Gastrocnemius medialis (tissue), 4 donors: ENCODE results near the gene EPHB2. TPM values are rescaled to one million over a fixed set of nuclear protein-coding genes. Genes with fewer than 3 reads are reported as not detected.

Experiments
- ATAC-seq, 2 donors: fragments of 150-250 bp; one replicate each; pipeline ENCODE4 v1.9.1; 2016
- DNase-seq, 2 donors: peaks; one replicate each; pipeline ENCODE4 v3.0.0-alpha.2; 2019
- H3K27ac ChIP-seq, 4 donors: fragments of 200-600 bp; sonication (generic); 1 replicate in 1 of 4; 2 replicates in 3 of 4; pipeline ENCODE4 v1.5.1; 2016 to 2018; ENCODE audit warnings: mild to moderate bottlenecking in 2 of 4, moderate library complexity in 1 of 4
- H3K27me3 ChIP-seq, 3 donors: fragments of 200-600 bp; sonication (generic) in 2 of 3; 1 replicate in 1 of 3; 2 replicates in 2 of 3; pipeline versions ENCODE4 v1.5.1 to v1.6.0; 2016 to 2019; ENCODE audit warnings: mild to moderate bottlenecking in 1 of 3, moderate library complexity in 1 of 3
- H3K36me3 ChIP-seq, 2 donors: fragments of 200-600 bp; sonication (generic) in 1 of 2; one replicate each; pipeline ENCODE4 v1.5.1; 2017 to 2018
- H3K4me1 ChIP-seq, 2 donors: fragments of 200-600 bp; sonication (generic) in 1 of 2; one replicate each; pipeline ENCODE4 v1.5.1; 2016 to 2017; ENCODE audit warnings: mild to moderate bottlenecking in 2 of 2
- H3K4me3 ChIP-seq, 4 donors: fragments of 200-600 bp; sonication (generic) in 3 of 4; 1 replicate in 1 of 4; 2 replicates in 3 of 4; pipeline ENCODE4 v1.5.1; 2016 to 2019; ENCODE audit warnings: mild to moderate bottlenecking in 2 of 4
- H3K9me3 ChIP-seq, 3 donors: fragments of 200-600 bp; sonication (generic) in 2 of 3; 1 replicate in 1 of 3; 2 replicates in 2 of 3; pipeline ENCODE4 v1.5.1; 2016 to 2019
- CTCF ChIP-seq, 5 experiments: fragments of 450-650 bp in 3 of 5; fragments of 200-600 bp in 2 of 5; sonication (generic) in 2 of 5; IDR thresholded peaks in 4 of 5; conservative IDR thresholded peaks in 1 of 5; 1 replicate in 4 of 5; 2 replicates in 1 of 5; pipeline ENCODE4 v1.5.1; 2016 to 2019; ENCODE audit warnings: antibody characterized with exemption in 5 of 5, mild to moderate bottlenecking in 3 of 5, moderate library complexity in 3 of 5
- POLR2A ChIP-seq, 2 donors: fragments of 450-650 bp; IDR thresholded peaks; one replicate each; pipeline ENCODE4 v1.6.1; 2017; ENCODE audit warnings: antibody characterized with exemption in 2 of 2, mild to moderate bottlenecking in 2 of 2, moderate library complexity in 2 of 2
- in situ Hi-C, 4 donors: fragments of 200-750 bp; cut with MboI; loops; one replicate each; pipeline versions ENCODE4 v1.15.0 to v1.8.0; 2017; ENCODE audit warnings: low sequenced_read_pairs in 4 of 4
- intact Hi-C: fragments of 100-400 bp; cut with DNase I; formaldehyde crosslinking; loops from one replicate; pipeline ENCODE4 v1.15.1; 2023; ENCODE audit warnings: low total_unique reads
- total RNA-seq, 4 donors: library from RNA; depleted of rRNA; stranded (reverse); fragments of >200 nt; gene quantifications; one replicate each; pipeline versions ENCODE4 v1.1.0 to v1.2.3, GENCODE V29; 2016

Gene EPHB2
- total RNA-seq, 4 donors from 2014 or later, result 0.07 to 0.58 (median 0.24) TPM; not detected in 1

DNA sequence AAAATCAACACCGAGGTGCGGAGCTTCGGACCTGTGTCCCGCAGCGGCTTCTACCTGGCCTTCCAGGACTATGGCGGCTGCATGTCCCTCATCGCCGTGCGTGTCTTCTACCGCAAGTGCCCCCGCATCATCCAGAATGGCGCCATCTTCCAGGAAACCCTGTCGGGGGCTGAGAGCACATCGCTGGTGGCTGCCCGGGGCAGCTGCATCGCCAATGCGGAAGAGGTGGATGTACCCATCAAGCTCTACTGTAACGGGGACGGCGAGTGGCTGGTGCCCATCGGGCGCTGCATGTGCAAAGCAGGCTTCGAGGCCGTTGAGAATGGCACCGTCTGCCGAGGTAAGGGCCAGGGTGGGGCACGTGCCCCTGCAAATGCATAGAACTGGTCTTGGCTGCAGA, 74.1 kb downstream of the EPHB2 start:
- DNase-seq (no peak), ATAC-seq (no peak)
- intact Hi-C loops, result no loop called here
- no peak for TF ChIP-seq CTCF (IDR thresholded peaks at IDR 0.05 in 4 of 5, conservative IDR thresholded peaks at IDR 0.05 in 1 of 5)
- TF ChIP-seq POLR2A (IDR thresholded peaks at IDR 0.05), result no peak
- H3K27ac ChIP-seq, result no peak overlapping the region
- no peaks in the 10 kb centered on the region for H3K4me1 ChIP-seq
- H3K4me3 ChIP-seq, result no peak overlapping the region
- H3K27me3 ChIP-seq, result no peaks in the 10 kb centered on the region
- in situ Hi-C loops, result no loop called here
- no peaks in the 10 kb centered on the region for H3K36me3 ChIP-seq
- no peaks in the 10 kb centered on the region for H3K9me3 ChIP-seq

GRCh38 chr1:22786101-22786500, 75.5 kb downstream of the EPHB2 start:
- H3K4me1 ChIP-seq, result no peaks in the 10 kb centered on the region
- intact Hi-C loops, result no loop called here
- no peaks in the 10 kb centered on the region for H3K36me3 ChIP-seq
- TF ChIP-seq CTCF (IDR thresholded peaks at IDR 0.05 in 4 of 5, conservative IDR thresholded peaks at IDR 0.05 in 1 of 5) (no peak), POLR2A (IDR thresholded peaks at IDR 0.05) (no peak)
- no peaks in the 10 kb centered on the region for H3K27me3 ChIP-seq
- in situ Hi-C loops, result no loop called here
- DNase-seq, result no peak
- no peak overlapping the region for H3K27ac ChIP-seq
- ATAC-seq, result no peak
- no peaks in the 10 kb centered on the region for H3K9me3 ChIP-seq
- no peak overlapping the region for H3K4me3 ChIP-seq

DNA sequence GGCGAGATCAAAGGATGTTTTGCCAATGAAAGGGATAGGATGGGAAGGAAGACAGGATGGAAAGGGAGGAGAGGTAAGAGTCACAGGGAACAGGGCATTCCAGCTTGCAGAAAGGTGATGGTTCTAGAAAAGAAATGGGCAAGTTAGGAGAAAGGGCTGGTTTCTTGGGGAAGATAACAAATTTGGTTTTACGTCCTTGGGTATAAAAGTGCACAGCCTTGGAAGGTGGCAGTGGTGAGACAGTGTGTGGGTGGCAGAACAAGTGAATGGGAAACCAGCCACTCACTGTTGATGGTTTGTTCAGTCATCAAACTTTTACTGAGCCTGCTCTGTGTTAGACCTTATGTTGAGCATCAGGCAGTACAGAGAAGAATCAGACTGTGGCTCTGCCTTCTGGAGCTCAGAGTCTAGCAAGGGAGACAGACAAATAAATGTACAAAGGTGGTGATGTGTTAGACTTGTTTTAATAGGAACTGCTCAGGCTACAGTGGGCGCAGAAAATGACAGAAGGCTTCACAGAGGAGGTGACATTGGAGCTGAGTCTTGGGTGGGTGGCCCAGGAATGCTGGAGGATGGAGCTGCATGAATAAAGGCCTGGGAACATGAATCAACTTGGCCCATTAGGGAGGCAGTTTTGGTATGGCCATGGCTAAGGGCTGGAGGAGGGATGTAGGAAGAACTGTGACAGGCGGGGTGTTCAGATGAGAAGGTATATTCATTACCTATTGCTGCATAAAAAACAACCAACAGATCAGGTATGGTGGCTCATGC, 76.3 kb downstream of the EPHB2 start:
- intact Hi-C loops, result no loop called here

GRCh38 chr1:22787636-22788035, 77.0 kb downstream of the EPHB2 start:
- in situ Hi-C loops (no loop called here), intact Hi-C loops (no loop called here)
- TF ChIP-seq POLR2A (IDR thresholded peaks at IDR 0.05) (no peak), CTCF (IDR thresholded peaks at IDR 0.05 in 4 of 5, conservative IDR thresholded peaks at IDR 0.05 in 1 of 5) (no peak)
- no peak overlapping the region for H3K4me3 ChIP-seq
- no peak for ATAC-seq
- no peaks in the 10 kb centered on the region for H3K9me3 ChIP-seq
- DNase-seq, result no peak
- no peak overlapping the region for H3K27ac ChIP-seq
- H3K27me3 ChIP-seq, result no peaks in the 10 kb centered on the region
- H3K36me3 ChIP-seq, result no peaks in the 10 kb centered on the region
- no peaks in the 10 kb centered on the region for H3K4me1 ChIP-seq

More for the DNA sequence above, 76.3 kb downstream of the EPHB2 start:
- Histone ChIP-seq H3K4me3 (no peak overlapping the region), H3K9me3 (no peaks in the 10 kb centered on the region), H3K27me3 (no peaks in the 10 kb centered on the region), H3K27ac (no peak overlapping the region), H3K36me3 (no peaks in the 10 kb centered on the region), H3K4me1 (no peaks in the 10 kb centered on the region)
- TF ChIP-seq CTCF (IDR thresholded peaks at IDR 0.05 in 4 of 5, conservative IDR thresholded peaks at IDR 0.05 in 1 of 5), result no peak
- TF ChIP-seq POLR2A (IDR thresholded peaks at IDR 0.05), result no peak
- in situ Hi-C loops, result no loop called here
- DNase-seq (no peak), ATAC-seq (no peak)

DNA sequence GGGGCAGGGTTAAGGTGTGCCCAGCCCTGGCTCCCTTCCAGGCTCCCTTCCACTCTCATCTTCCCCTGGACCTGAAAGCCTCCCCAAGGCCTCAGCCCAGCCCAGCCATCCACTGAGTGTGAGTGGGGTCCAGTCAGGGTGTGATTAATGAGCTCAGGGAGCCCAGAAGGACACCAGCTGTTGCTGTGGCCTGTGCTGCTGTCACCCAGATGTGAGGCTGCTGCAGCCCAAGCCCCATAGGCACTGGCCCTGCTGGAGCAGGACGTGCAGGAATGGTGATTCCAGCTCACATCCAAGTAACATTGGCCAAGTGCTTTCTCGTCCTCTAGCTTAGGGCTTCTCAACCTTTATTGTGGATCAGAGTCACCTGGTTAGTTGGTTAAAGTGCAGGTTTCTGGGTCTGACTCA, 77.6 kb downstream of the EPHB2 start:
- Histone ChIP-seq H3K4me3 (no peak overlapping the region), H3K27ac (no peak overlapping the region), H3K36me3 (no peaks in the 10 kb centered on the region), H3K4me1 (no peaks in the 10 kb centered on the region), H3K9me3 (no peaks in the 10 kb centered on the region), H3K27me3 (no peaks in the 10 kb centered on the region)
- intact Hi-C loops, result no loop called here
- TF ChIP-seq POLR2A (IDR thresholded peaks at IDR 0.05), result no peak
- no peak for TF ChIP-seq CTCF (IDR thresholded peaks at IDR 0.05 in 4 of 5, conservative IDR thresholded peaks at IDR 0.05 in 1 of 5)
- in situ Hi-C loops, result no loop called here
- no peak for DNase-seq
- ATAC-seq, result no peak
